ENCODE data around the gene GRPEL2. TPM values are rescaled to one million over a fixed set of nuclear protein-coding genes. Genes with fewer than 3 reads are reported as not detected.

GRPEL2 gene
- total RNA-seq, 1 experiment from 2014 or later = 47.3 TPM

- H3K9me3 Mint-ChIP-seq = no peaks in the 10 kb centered on the region
- H4K8ac ChIP-seq (replicated peaks; ENCODE audit: insufficient read length, low read depth, low read length) = no peak overlapping the region
- H3K9me3 ChIP-seq (ENCODE audit: control insufficient read depth, low read depth, low read length) = no peaks in the 10 kb centered on the region
- no peak overlapping the region for H2BK12ac ChIP-seq (ENCODE audit: insufficient read length, low read depth, low read length)
- no CpG with 5 or more reads among the region's 1 CpG for WGBS (ENCODE audit: extremely low coverage, insufficient read length, low lambda C conversion rate)
- H3K4me1 Mint-ChIP-seq = peaks cover 9 to 17% of the 10 kb centered on the region in 2 experiments
- peaks cover 4% of the 10 kb centered on the region for H3K79me1 ChIP-seq (ENCODE audit: insufficient read depth, low read depth, low read length, poor library complexity, severe bottlenecking)
- H2AFZ ChIP-seq (ENCODE audit: low read length) = no peak overlapping the region
- no peak overlapping the region for H3K27ac ChIP-seq (ENCODE audit: insufficient read length, low read depth, low read length)
- H2BK120ac ChIP-seq (ENCODE audit: low read depth, low read length, poor library complexity, severe bottlenecking) = no peak overlapping the region
- no peak overlapping the region for H4K91ac ChIP-seq (ENCODE audit: insufficient read length, low read depth, low read length)
- H3K27me3 Mint-ChIP-seq (ENCODE audit: low read depth) = peaks cover 3% of the 10 kb centered on the region; the same call in 1 of the 2 replicates
- peaks cover 7% of the 10 kb centered on the region; the same call in 1 of the 2 replicates for H3K79me2 ChIP-seq (ENCODE audit: insufficient read depth, low read length)
- H4K5ac ChIP-seq (ENCODE audit: insufficient read length, low read depth, low read length) = no peak overlapping the region
- no peak overlapping the region for H3K4me2 ChIP-seq (ENCODE audit: insufficient read depth, insufficient read length, low read length)
- H3K27ac Mint-ChIP-seq = no peak overlapping the region
- no peak overlapping the region for H2BK5ac ChIP-seq (ENCODE audit: insufficient read length, low read length)
- no peak overlapping the region for H3K4me3 Mint-ChIP-seq
- H2AK5ac ChIP-seq (ENCODE audit: insufficient read length, low read length) = no peak overlapping the region
- no peak for TF ChIP-seq CTCF (conservative IDR thresholded peaks at IDR 0.05)
- H2BK20ac ChIP-seq (ENCODE audit: low read depth, low read length, poor library complexity, severe bottlenecking) = no peak overlapping the region
- no peaks in the 10 kb centered on the region for H3K27me3 ChIP-seq (ENCODE audit: insufficient read depth, low read length)
- H3K14ac ChIP-seq (ENCODE audit: insufficient read depth, low read length) = no peak overlapping the region
- H3K4ac ChIP-seq (ENCODE audit: low read depth, low read length) = no peak overlapping the region
- H3K36me3 Mint-ChIP-seq (ENCODE audit: insufficient read depth in 1 of 3, low read depth in 3 of 3) = peaks cover 33 to 66% (median 63%) of the 10 kb centered on the region in 3 experiments; a peak in 6 of 7 replicates
- H3K4me1 ChIP-seq (ENCODE audit: insufficient read depth, low read length) = no peaks in the 10 kb centered on the region
- DNase-seq = no peak
- H4K20me1 ChIP-seq (ENCODE audit: control insufficient read depth, insufficient read depth, insufficient read length) = no peaks in the 10 kb centered on the region
- H3T11ph ChIP-seq (ENCODE audit: low read length) = no peak overlapping the region
- peaks cover 13% of the 10 kb centered on the region for H3K23me2 ChIP-seq (ENCODE audit: insufficient read length, low read depth, low read length, poor library complexity, severe bottlenecking)
- H3K23ac ChIP-seq (ENCODE audit: insufficient read length, low read depth, low read length) = no peak overlapping the region
- H3K9ac ChIP-seq (ENCODE audit: extremely low read depth, insufficient read length, low read length) = no peak overlapping the region
- no peak overlapping the region for H3K56ac ChIP-seq (ENCODE audit: insufficient read length, low read depth, low read length)
- H2BK15ac ChIP-seq (ENCODE audit: low read depth, low read length) = no peak overlapping the region
- H3K18ac ChIP-seq (ENCODE audit: insufficient read length, low read depth, low read length) = no peak overlapping the region
Measured at GRCh38 chr5:149348518-149348917, 3.2 kb downstream of the GRPEL2 start.

Data from H9 (cell line).